Smooth muscle cell (in vitro differentiated cells): ENCODE results near the gene ADRA1B. TPM values are rescaled to one million over a fixed set of nuclear protein-coding genes. Genes with fewer than 3 reads are reported as not detected.
"Not testable (repeated sequence)": the region's sequence is repeated elsewhere in the genome, so short reads cannot be mapped to it uniquely, and the experiment has no call there.

Experiments used
- DNase-seq: peaks from one replicate; lab custom pipeline; 2025; ENCODE audit not compliant: unreplicated experiment; lab: John Stamatoyannopoulos, UW
- H2AFZ ChIP-seq: fragments of 200-600 bp; sonication (generic); 2 replicates; pipeline ENCODE4 v1.6.0; 2016; ENCODE audit warnings: antibody characterized with exemption, low read depth, mild to moderate bottlenecking
- H3F3A ChIP-seq: fragments of 200-600 bp; sonication (generic); 2 replicates; pipeline ENCODE4 v1.6.0; 2017; ENCODE audit warnings: antibody characterized with exemption, low read depth
- H3K27ac ChIP-seq: fragments of 200-600 bp; sonication (generic); 2 replicates; pipeline ENCODE4 v1.5.1; 2016; ENCODE audit warnings: low read depth, mild to moderate bottlenecking
- H3K27me3 ChIP-seq: fragments of 200-600 bp; sonication (generic); 2 replicates; pipeline ENCODE4 v1.6.1; 2016; ENCODE audit warnings: low read depth, mild to moderate bottlenecking
- H3K36me3 ChIP-seq: fragments of 200-600 bp; sonication (generic); 2 replicates; pipeline ENCODE4 v1.5.1; 2016; ENCODE audit warnings: low read depth
- H3K4me1 ChIP-seq: fragments of 200-600 bp; sonication (generic); 2 replicates; pipeline ENCODE4 v1.5.1; 2016; ENCODE audit warnings: low read depth
- H3K4me2 ChIP-seq: fragments of 200-600 bp; sonication (generic); 2 replicates; pipeline ENCODE4 v1.6.0; 2016; ENCODE audit warnings: mild to moderate bottlenecking
- H3K4me3 ChIP-seq: fragments of 200-600 bp; sonication (generic); 2 replicates; pipeline ENCODE4 v1.5.1; 2016; ENCODE audit warnings: mild to moderate bottlenecking
- H3K79me2 ChIP-seq: fragments of 200-600 bp; sonication (generic); 2 replicates; pipeline ENCODE4 v1.6.0; 2016; ENCODE audit warnings: low read depth, mild to moderate bottlenecking
- H3K9ac ChIP-seq: fragments of 200-600 bp; sonication (generic); 2 replicates; pipeline ENCODE4 v1.6.0; 2016; ENCODE audit warnings: low read depth
- H3K9me3 ChIP-seq: fragments of 200-600 bp; sonication (generic); replicated peaks from 2 replicates; pipeline ENCODE4 v1.5.1; 2016; ENCODE audit warnings: low read depth
- H4K20me1 ChIP-seq: fragments of 200-600 bp; sonication (generic); 2 replicates; pipeline ENCODE4 v1.6.0; 2016; ENCODE audit warnings: low read depth
- CTCF ChIP-seq: fragments of 200-600 bp; sonication (generic); IDR thresholded peaks from 2 replicates; pipeline ENCODE4 v1.5.1; 2017; ENCODE audit warnings: borderline replicate concordance, mild to moderate bottlenecking, antibody characterized with exemption; ENCODE audit not compliant: insufficient read depth, poor library complexity, severe bottlenecking
- WGBS: methylation state at CpG from one replicate; pipeline ENCODE4 v1.1.7; 2016; ENCODE audit warnings: low lambda C conversion rate; 5-methylcytosine and 5-hydroxymethylcytosine counted together
- polyA plus RNA-seq: library from polyadenylated mRNA; unstranded; fragments of >200 nt; fragmentation: Nextera tagmentation; extraction: Ambion mirVana; gene quantifications from 2 replicates; pipeline ENCODE4 v1.2.1, GENCODE V29; 2016
- total RNA-seq: library from RNA; depleted of rRNA; stranded (reverse); fragments of >200 nt; gene quantifications from 2 replicates; pipeline ENCODE4 v1.2.3, GENCODE V29; 2014

The ADRA1B gene
- total and polyA plus RNA-seq, 2 experiments from 2014 or later = 0.34 to 0.36 TPM

DNA sequence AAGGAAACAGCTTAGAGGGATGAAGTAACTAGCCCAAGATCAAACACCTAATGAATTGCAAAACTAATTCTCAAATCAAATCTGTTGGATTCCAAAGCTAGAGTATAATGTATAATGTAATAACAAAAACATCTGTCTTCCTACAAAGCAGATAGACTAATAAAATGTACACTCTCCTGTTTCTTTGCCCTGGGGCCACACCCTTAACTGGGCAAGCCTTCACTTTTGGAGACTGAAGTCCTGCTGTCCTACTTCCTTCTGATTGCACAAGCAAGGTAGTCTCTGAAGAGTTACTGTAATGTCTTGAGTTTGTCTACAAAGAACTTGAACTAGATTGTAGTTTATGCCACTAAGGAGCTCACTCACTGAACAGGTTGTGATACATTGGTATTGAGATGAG lies 95.2 kb downstream of the ADRA1B start:
- peaks cover 39% of the 10 kb centered on the region for H3K79me2 ChIP-seq

DNA sequence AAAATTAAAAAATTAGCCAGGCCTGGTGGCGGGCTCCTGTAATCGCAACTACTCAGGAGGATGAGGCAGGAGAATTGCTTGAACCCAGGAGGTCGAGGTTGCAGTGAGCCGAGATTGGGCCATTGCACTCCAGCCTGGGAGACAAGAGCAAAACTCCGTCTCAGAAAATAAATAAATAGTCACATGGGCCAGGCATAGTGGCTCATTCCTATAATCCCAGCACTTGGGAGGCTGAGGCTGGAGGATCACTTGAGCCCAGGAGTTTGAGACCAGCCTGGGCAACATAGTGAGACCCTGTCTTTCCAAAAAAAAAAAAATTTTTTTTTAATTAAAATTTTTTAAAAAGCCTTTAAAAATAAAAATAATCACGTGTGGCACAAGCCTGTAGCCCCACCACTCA lies 97.9 kb downstream of the ADRA1B start:
- H2AFZ ChIP-seq, H3K9ac ChIP-seq, H3K9me3 ChIP-seq, H3K27ac ChIP-seq, H3K4me2 ChIP-seq, H3K36me3 ChIP-seq, H3K27me3 ChIP-seq, DNase-seq, H3F3A ChIP-seq, H3K4me3 ChIP-seq, H4K20me1 ChIP-seq: not testable (repeated sequence)
- 95% methylated on average over 6 of the region's 6 CpGs for WGBS
- Histone ChIP-seq H3K79me2 (peaks cover 39% of the 10 kb centered on the region), H3K4me1 (peaks cover 14% of the 10 kb centered on the region)

More for the DNA sequence above, 95.2 kb downstream of the ADRA1B start:
- H3K27ac ChIP-seq = no peak overlapping the region
- no peak for DNase-seq
- H4K20me1 ChIP-seq = no peaks in the 10 kb centered on the region
- H3K4me2 ChIP-seq = no peak overlapping the region
- H3K36me3 ChIP-seq = no peaks in the 10 kb centered on the region
- no peak for TF ChIP-seq CTCF
- no peaks in the 10 kb centered on the region for H3F3A ChIP-seq
- peaks cover 14% of the 10 kb centered on the region for H3K4me1 ChIP-seq
- H3K4me3 ChIP-seq = no peak overlapping the region
- H3K27me3 ChIP-seq = no peaks in the 10 kb centered on the region
- no peaks in the 10 kb centered on the region for H3K9me3 ChIP-seq
- no peak overlapping the region for H2AFZ ChIP-seq
- no peak overlapping the region for H3K9ac ChIP-seq

DNA sequence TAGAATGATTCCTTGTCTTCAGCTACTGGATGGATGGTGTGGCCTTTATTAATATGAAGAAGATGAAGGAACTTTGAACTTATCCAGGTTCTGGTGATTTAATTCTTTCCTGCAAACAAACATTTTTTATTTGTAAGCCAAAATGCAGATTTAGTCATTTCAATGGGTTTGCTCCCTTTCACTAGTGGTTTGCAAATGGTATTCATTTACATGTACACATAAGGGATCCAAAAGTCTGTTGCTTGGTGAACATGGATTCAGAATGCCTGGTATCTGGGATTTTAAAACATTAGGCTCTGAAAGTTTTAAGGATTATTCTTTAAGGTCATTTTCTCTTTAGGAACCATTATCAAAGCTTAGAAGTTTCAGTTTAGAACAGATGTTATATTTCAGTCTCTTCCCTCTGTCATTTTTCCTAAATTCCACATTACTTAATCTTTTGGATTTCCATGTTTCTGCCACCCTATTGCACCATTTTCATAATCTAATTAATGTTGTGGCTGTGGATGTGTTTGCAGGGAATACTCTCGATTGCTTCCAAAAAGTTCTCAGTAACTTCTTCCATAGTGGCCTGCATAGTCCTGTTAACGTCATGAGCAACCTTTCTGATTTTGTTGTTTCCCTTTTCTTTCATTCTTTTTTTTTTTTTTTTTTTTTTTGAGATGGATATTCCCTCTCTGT lies 102.8 kb downstream of the ADRA1B start:
- TF ChIP-seq CTCF = no peak
- H3K27me3 ChIP-seq = no peaks in the 10 kb centered on the region
- no peak for DNase-seq
- no peak overlapping the region for H3K4me3 ChIP-seq
- no peak overlapping the region for H3K9ac ChIP-seq
- peaks cover 3% of the 10 kb centered on the region for H4K20me1 ChIP-seq
- H3F3A ChIP-seq = no peaks in the 10 kb centered on the region
- 98% methylated on average over 2 of the region's 2 CpGs for WGBS
- H3K4me2 ChIP-seq = no peak overlapping the region
- H3K9me3 ChIP-seq = no peaks in the 10 kb centered on the region
- peaks cover 9% of the 10 kb centered on the region for H3K79me2 ChIP-seq
- H3K36me3 ChIP-seq = no peaks in the 10 kb centered on the region
- no peak overlapping the region for H3K27ac ChIP-seq
- H2AFZ ChIP-seq = no peak overlapping the region
- no peaks in the 10 kb centered on the region for H3K4me1 ChIP-seq

GRCh38 chr5:160020266-160020770 lies 104.0 kb downstream of the ADRA1B start:
- H3K79me2 ChIP-seq = peaks cover 9% of the 10 kb centered on the region
- H2AFZ ChIP-seq = no peak overlapping the region
- TF ChIP-seq CTCF = no peak
- H3K9ac ChIP-seq = no peak overlapping the region
- WGBS = 90% methylated on average over 7 of the region's 7 CpGs
- no peaks in the 10 kb centered on the region for H3K4me1 ChIP-seq
- no peak overlapping the region for H3K4me3 ChIP-seq
- no peak overlapping the region for H3K4me2 ChIP-seq
- H3K36me3 ChIP-seq = no peaks in the 10 kb centered on the region
- no peak for DNase-seq
- no peaks in the 10 kb centered on the region for H3F3A ChIP-seq
- H4K20me1 ChIP-seq = peaks cover 6% of the 10 kb centered on the region
- H3K27ac ChIP-seq = no peak overlapping the region
- no peaks in the 10 kb centered on the region for H3K27me3 ChIP-seq
- H3K9me3 ChIP-seq = no peaks in the 10 kb centered on the region
